ENCODE data around the gene GLT6D1. TPM values are rescaled to one million over a fixed set of nuclear protein-coding genes. Genes with fewer than 3 reads are reported as not detected.

The GLT6D1 gene
- total RNA-seq, 4 donors from 2014 or later, result not detected

GRCh38 chr9:135657416-135657815 lies 18.1 kb upstream of the GLT6D1 start:
- ATAC-seq, result no peak
- H3K27ac ChIP-seq, result no peak overlapping the region
- peaks cover 23% of the 10 kb centered on the region for H3K27me3 ChIP-seq
- H3K36me3 ChIP-seq, result no peaks in the 10 kb centered on the region
- TF ChIP-seq EP300 (IDR thresholded peaks at IDR 0.05) (no peak), POLR2AphosphoS5 (IDR thresholded peaks at IDR 0.05) (no peak), POLR2A (IDR thresholded peaks at IDR 0.05) (no peak), CTCF (IDR thresholded peaks at IDR 0.05) (no peak)
- 68 to 79% methylated on average over 7 to 9 of the region's 15 CpGs for WGBS, 2 donors (ENCODE audit: low coverage in 1 of 2)
- no peaks in the 10 kb centered on the region for H3K9me3 ChIP-seq
- H3K4me1 ChIP-seq, result no peaks in the 10 kb centered on the region
- H3K4me3 ChIP-seq, result no peak overlapping the region

GRCh38 chr9:135655317-135655716 lies 16.0 kb upstream of the GLT6D1 start:
- Histone ChIP-seq H3K27ac (no peak overlapping the region), H3K4me1 (no peaks in the 10 kb centered on the region), H3K36me3 (no peaks in the 10 kb centered on the region), H3K4me3 (no peak overlapping the region), H3K27me3 (peaks cover 21% of the 10 kb centered on the region), H3K9me3 (no peaks in the 10 kb centered on the region)
- no peak for TF ChIP-seq POLR2A (IDR thresholded peaks at IDR 0.05)
- TF ChIP-seq POLR2AphosphoS5 (IDR thresholded peaks at IDR 0.05), result no peak
- no peak for TF ChIP-seq EP300 (IDR thresholded peaks at IDR 0.05)
- no peak for TF ChIP-seq CTCF (IDR thresholded peaks at IDR 0.05)
- no CpG with 5 or more reads among the region's 8 CpGs for WGBS, 2 donors (ENCODE audit: low coverage in 1 of 2)
- ATAC-seq, result no peak

GRCh38 chr9:135650408-135650807 lies 11.1 kb upstream of the GLT6D1 start:
- Histone ChIP-seq H3K4me1 (no peaks in the 10 kb centered on the region), H3K27ac (no peak overlapping the region), H3K4me3 (no peak overlapping the region), H3K9me3 (peaks cover 0 to 39% (median 0%) of the 10 kb centered on the region in 3 donors), H3K36me3 (no peaks in the 10 kb centered on the region), H3K27me3 (peaks cover 13% of the 10 kb centered on the region)
- ATAC-seq, result no peak
- 91 to 93% methylated on average over 12 to 17 of the region's 17 CpGs for whole genome bisulfite sequencing, 2 donors (ENCODE audit: low coverage in 1 of 2)
- TF ChIP-seq EP300 (IDR thresholded peaks at IDR 0.05) (no peak), POLR2AphosphoS5 (IDR thresholded peaks at IDR 0.05) (no peak), CTCF (IDR thresholded peaks at IDR 0.05) (no peak), POLR2A (IDR thresholded peaks at IDR 0.05) (no peak)

GRCh38 chr9:135649508-135649907 lies 10.2 kb upstream of the GLT6D1 start:
- TF ChIP-seq POLR2A (IDR thresholded peaks at IDR 0.05), result no peak
- TF ChIP-seq EP300 (IDR thresholded peaks at IDR 0.05), result no peak
- no peak for TF ChIP-seq CTCF (IDR thresholded peaks at IDR 0.05)
- no peak for TF ChIP-seq POLR2AphosphoS5 (IDR thresholded peaks at IDR 0.05)
- no peak for ATAC-seq
- 63 to 82% methylated on average over 2 of the region's 2 CpGs for WGBS, 2 donors (ENCODE audit: low coverage in 1 of 2)
- no peaks in the 10 kb centered on the region for H3K36me3 ChIP-seq
- H3K27me3 ChIP-seq, result peaks cover 9% of the 10 kb centered on the region
- peaks cover 0 to 48% (median 0%) of the 10 kb centered on the region in 3 donors for H3K9me3 ChIP-seq
- no peaks in the 10 kb centered on the region for H3K4me1 ChIP-seq
- no peak overlapping the region for H3K4me3 ChIP-seq
- no peak overlapping the region for H3K27ac ChIP-seq

- Histone ChIP-seq H3K4me3 (no peak overlapping the region), H3K27me3 (peaks cover 9% of the 10 kb centered on the region), H3K4me1 (no peaks in the 10 kb centered on the region), H3K36me3 (no peaks in the 10 kb centered on the region), H3K27ac (no peak overlapping the region), H3K9me3 (peaks cover 0 to 56% (median 0%) of the 10 kb centered on the region in 3 donors)
- TF ChIP-seq POLR2AphosphoS5 (IDR thresholded peaks at IDR 0.05) (no peak), EP300 (IDR thresholded peaks at IDR 0.05) (no peak), CTCF (IDR thresholded peaks at IDR 0.05) (no peak), POLR2A (IDR thresholded peaks at IDR 0.05) (no peak)
- WGBS, 2 donors (ENCODE audit: low coverage in 1 of 2), result 70 to 73% methylated on average over 6 to 10 of the region's 10 CpGs
- no peak for ATAC-seq
Observed at GRCh38 chr9:135648494-135649410, 9.4 kb upstream of the GLT6D1 start.

All from gastroesophageal sphincter (tissue), 4 donors.